Kidney glomerular epithelial cell (primary cell): ENCODE data around the gene SNED1.

Source experiments
- DNase-seq: peaks from one replicate; lab custom pipeline; 2025; lab: John Stamatoyannopoulos, UW

The SNED1 gene

DNA sequence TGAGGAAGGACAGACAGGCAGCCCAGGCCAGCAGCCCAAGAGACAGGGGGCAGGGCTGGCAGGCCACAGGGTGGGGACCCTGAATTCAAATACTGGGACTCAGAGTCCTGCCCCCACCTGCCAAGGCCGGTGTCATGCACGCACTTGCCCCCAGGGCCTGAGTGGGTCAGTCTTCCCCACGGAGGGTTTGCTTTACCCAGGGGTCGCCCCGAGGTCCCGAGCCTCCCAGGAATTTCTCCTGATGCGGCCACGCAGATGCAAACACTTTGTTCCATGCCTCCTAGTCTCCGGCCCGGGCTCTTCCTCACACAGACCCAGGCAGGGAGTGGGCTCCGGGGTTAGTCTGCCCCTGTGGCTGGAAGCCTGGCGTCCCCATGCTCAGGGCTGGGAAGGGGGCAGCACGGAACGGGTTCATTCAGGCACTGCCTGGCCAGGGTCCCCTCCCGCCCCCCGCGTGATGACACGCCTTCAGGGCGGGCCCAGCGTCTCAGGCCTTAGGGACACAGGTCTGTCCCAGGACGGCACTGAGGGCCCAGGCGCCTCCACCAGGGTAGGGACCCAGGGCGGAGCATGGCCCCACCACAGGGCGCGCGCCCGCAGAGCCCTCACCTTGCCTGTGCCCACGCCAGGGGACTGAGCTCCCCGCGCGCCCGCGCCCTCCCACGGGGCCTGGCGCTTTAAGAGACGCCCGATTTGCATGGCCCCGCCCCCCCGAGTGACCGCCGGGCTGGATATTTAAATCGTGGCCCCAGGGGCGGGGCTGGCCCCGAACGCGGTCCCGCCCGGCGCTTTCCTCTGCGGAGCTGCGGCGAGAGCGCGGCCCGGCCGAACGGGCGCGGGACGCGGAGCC is at the start of gene SNED1:
Gene SNED1, plus strand, starts transcription at position 763 of the 850 bp plus-strand sequence. CDS start 220 bp downstream, outside the sequence.
- DNase-seq: peak; percentile 42

GRCh38 chr2:240948905-240949790 is 49.3 kb upstream of the SNED1 start:
- no peak for DNase-seq

GRCh38 chr2:240949791-240950705 is 48.4 kb upstream of the SNED1 start:
- DNase-seq: no peak

- no peak for DNase-seq
These were observed 47.3 kb upstream of the SNED1 start for GRCh38 chr2:240951045-240951594.

DNA sequence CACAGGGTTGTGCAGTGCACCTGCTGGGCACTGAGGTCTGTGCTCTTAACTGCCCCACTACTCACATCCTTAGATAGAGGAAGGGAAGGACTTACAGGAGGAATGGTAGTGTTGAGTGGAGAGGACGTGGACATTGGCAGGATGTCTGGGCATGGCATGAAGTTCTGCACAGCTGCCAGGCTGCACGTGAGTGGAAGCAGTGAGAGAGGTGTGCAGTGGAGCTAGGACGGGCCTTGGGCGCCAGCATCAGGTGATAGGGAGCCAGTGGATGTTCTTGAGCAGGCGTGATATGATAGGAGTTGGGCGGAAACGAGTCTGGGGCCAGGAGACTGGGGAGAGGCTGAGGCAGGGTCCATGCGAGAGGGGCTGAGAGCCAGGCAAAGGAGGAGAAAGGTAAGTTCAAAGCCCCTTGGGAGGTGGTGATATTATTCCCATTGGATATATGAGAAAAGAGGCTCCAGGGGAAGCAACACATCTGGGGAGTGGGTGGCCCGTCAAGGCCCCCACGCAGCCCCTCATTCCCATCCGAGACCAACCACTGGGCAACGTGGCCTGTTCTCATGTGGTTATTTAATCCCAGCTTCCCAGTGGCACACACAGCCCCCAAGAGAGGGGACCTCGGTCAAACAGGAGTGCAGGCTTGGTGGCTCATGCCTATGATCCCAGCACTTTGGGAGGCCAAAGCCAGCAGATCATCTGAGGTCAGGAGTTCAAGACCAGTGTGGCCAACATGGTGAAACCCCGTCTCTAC is 45.7 kb upstream of the SNED1 start:
- no peak for DNase-seq

DNA sequence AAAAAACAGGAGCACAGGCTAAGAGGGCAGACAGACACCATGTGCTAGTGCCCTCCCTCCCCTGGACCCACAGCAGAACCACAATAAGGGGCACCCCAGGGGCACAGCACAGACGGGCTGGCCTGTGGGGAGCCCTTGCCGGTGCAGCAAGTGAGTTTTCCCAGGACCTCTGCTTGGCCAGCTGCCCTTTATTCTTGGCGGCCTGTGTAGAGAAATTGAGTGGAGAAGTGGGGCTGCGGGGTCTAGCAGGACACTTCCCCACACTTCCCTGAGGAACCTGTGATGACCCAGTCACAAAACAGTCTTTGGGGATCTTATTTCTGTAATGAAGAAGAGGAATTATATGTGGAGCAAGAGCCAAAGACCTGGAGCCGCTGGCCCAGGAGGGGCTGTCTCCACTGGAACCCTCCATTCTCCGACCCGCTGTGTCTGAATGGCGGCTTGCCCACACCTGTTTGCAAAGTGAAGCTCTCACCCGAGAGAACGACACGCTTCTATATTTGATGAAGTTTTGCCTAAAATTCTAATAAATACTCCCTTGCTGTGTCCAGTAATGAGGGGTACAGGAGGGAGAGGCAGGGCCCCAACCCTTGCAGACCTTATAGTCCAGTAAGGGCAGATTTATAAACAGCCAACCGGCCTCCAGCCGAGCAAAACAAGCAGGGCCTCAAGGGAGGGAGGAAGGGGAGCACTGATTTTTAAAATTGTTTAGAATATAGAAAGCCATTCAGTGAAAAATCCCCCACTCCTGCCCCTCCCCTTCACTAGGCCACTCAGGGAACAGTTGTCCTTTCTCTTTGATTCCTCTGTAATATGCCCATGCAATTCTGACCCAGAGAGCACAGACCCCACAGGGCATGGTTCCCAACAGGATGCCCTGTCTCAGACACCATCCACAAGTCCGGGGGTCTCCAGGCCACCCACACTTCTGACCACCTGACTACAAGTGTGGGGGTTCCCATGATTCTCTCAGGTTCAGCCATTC is 44.7 kb upstream of the SNED1 start:
- no peak for DNase-seq

GRCh38 chr2:240954436-240955305 is 43.7 kb upstream of the SNED1 start:
- DNase-seq: no peak

- no peak for DNase-seq
These were observed 42.9 kb upstream of the SNED1 start for GRCh38 chr2:240955306-240956170.

DNA sequence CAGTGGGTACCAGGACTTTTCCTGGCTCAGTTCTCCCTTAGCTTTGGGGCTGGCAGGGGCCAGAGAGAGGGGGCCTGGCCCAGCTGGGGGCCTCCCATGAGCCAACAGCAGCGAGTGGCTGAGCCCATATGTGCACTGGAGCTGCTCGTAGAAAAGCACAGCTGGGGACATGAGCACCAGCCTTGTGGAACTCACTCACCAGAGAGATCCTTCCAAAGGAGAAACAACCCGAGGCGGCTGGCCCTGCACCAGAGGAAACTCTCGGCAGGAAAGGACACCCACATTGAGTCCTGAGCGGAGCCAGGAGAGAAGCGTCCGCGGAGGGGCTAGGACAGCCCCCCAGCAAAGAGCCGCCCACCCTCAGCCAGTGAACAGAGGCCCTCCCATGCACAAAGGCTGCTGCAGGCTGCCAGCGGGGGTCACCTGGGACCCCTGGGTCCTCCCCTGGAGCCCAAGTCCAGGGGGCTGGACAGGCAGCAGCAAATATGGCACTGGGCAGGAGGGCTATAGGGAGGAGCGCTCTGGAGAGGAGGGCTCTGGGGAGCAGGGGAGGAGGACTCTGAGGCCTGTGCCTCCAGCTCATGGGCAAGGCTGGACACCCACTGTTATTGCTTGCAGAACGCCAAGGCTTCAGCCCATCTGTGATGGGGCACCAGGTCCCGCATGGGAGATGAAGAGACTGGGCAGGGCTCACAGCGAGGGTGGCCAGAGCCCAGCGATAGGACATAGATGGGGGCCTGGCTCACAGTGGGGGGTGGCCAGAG is 42.1 kb upstream of the SNED1 start:
- no peak for DNase-seq

DNA sequence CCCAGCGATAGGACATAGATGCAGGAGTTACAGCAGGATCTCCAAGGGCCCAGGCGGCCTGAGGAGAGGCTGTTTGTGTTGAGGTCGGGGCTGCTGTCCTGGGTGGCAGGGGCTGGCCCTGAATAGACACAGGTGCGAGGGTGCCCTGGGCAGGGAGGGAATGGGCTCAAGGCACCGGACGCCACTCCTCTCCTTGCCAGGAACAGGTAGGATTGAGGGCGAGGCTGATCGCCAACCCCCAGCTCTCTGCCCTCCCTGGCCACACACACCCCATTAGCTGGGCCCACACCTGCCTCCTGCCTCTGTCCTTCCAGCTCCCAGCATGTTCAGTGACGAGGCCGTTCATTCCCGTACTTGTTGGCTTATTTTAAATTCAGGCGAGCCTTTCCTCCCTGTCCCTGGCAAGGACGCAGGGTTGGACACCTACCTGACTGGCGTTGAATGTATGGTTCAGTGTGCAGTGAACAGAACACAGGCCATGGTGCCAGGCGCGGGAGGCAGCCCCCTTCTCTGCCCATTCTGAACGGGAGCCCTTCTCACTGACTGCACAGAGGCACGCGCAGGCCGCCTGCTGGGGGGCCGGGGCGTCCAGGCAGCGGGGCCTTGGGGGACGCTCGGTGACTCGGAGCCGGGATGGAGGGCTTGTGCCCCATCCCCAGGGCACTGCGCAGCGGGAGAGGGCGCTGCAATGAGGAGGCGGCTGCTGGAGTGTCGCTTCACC is 41.3 kb upstream of the SNED1 start:
- no peak for DNase-seq

DNA sequence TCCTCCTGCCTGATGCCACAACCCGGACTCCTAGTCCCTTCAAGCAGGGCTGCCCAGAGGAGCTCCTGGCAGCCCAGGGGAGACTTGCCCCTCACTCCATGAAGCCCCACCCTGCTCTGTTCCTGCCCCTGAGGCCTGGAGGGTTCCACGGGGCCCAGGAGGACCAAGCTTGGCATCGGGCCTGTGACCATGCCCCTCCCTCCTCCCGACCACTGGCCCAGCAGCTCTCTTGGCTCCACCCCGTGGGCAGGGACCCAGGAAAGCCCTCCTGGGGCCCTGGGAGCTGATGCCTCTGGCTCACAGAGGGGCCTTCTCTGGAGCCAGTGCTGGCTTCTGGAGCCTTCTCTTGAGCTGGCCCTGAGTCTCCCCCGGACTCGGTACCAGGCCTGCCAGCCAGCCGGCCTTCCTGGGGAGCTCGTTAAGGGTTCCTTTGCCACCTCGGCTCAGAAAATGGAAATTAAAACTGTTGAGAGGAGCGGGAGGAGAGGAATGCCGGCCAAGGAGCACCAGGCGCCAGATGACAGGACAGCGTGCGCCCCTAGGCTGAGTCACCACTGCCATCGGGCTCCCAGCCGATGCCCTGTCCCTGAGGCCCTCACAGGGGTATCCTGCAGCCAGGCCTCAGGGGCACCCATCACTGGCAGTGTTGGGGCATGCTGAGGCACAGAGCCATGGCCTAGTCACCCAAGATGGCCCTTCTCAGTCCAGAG is 40.6 kb upstream of the SNED1 start:
- no peak for DNase-seq

DNA sequence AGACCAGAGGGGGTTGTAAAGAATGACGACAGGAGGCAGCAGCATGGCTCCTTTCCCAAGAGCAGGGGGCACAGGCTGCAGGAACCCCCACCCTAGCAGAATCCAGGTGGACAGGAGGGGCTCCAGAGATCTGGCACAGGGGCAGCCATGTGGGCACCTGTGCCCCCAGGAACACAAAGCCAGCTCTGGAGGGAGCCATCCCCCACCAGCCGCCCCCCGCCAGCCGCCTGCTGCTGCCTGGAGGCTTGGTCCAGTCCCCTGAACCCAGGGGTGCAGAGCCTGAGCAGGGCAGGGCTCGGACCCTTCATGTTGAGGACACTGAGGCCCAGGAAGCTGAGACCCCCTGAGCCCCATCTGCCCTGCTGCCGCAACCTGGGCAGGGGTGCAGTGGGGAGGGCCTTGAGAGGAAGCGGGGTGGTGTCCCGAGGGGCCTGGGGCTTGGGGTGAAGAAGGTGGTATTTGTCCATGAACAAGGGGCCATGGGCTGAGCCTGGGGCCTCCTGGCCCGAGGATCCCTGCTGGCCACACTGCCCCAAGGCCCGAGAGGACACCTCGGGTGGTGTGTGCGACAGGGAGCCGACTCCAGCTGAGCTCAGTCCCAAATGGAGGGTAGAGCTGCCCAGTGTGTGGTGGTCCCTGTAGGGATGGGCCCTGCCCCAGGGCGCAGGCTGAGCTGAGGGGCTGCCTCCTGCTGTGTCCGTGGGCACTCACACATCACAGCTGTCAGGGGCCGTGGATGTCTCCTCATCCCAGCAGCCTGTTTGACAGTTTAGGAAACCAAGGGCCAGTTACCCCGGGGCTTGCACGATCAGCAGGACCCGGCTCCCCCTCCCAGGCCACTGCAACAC is 39.8 kb upstream of the SNED1 start:
- DNase-seq: no peak

DNA sequence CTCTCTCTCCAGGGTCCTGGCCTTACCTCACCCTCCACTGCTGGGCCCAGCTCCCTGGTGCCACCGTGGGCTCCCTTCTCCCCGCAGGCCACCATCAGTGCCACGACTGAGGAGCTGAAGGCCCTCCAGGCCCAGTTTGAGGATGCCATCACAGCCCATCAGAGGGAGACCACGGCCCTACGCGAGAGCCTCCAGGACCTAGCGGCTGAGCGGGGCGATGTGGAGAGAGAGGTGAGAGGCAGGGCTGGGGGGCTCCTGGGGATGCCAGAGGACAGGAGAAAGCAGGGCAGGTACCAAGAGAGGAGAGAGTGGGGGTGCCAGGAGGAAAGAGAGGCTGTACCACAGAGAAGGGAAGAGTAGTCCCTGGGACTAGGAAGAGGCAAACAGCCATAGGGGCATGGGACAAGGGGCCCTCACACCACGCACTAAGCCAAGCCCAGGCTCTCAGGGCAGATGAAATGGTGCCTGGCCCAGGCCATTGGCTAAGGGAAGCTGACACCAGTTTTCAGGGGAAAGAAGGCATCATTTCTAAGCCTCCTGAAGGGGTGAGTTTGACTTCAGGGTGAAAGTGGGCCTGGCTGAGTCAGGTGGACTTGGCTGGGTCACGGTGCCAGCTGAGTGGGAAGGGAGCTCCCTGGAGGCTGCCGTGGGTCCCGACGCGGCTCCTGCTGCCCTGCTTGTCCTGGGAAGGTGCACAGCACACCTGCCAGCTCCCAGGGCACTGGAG is 39.0 kb upstream of the SNED1 start:
- no peak for DNase-seq

DNA sequence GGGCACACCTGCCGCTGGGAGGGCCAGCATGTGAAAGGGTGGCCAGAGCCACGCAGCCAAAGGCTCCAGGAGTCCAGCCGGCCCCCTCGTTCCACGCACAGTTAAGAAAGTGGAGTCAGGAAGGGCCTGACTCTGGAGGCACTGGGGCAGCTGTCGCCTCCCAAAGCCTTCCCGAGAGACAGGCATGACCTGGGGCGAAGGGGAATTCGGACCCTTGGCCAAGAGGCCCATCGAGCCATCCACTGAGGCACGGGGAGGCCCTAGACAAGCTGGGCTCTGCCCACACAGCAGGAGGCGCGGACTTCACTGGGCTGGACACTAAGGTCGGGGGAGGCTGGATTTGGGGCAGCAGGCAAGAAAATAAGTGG is 38.5 kb upstream of the SNED1 start:
- no peak for DNase-seq
